Right lobe of liver (tissue), 4 donors: ENCODE measurements around the gene IL17B.

Experiments
- POLR2A ChIP-seq: fragments of 450-650 bp; IDR thresholded peaks from one replicate; pipeline ENCODE4 v1.6.1; 2017; ENCODE audit warnings: antibody characterized with exemption, mild to moderate bottlenecking
- TF ChIP-seq, protein P1 (sequence below), 4 donors: fragments of 200-600 bp in 3 of 4; fragments of 450-650 bp in 1 of 4; IDR thresholded peaks; one replicate each; pipeline versions ENCODE4 v1.5.1 to v1.8.0; 2016 to 2022; ENCODE audit warnings: antibody characterized with exemption in 4 of 4, mild to moderate bottlenecking in 2 of 4
- donor health status: DM: no; HTN: no; CAD: no.
- donor health status: DM: no; HTN: no; CAD: no.
- donor health status: DM: no; HTN: yes; CAD: no.

- TF ChIP-seq, protein P1, sequence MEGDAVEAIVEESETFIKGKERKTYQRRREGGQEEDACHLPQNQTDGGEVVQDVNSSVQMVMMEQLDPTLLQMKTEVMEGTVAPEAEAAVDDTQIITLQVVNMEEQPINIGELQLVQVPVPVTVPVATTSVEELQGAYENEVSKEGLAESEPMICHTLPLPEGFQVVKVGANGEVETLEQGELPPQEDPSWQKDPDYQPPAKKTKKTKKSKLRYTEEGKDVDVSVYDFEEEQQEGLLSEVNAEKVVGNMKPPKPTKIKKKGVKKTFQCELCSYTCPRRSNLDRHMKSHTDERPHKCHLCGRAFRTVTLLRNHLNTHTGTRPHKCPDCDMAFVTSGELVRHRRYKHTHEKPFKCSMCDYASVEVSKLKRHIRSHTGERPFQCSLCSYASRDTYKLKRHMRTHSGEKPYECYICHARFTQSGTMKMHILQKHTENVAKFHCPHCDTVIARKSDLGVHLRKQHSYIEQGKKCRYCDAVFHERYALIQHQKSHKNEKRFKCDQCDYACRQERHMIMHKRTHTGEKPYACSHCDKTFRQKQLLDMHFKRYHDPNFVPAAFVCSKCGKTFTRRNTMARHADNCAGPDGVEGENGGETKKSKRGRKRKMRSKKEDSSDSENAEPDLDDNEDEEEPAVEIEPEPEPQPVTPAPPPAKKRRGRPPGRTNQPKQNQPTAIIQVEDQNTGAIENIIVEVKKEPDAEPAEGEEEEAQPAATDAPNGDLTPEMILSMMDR (IDR thresholded peaks at IDR 0.05): peak; percentile 59 to 81 (median 77)
- no peak for TF ChIP-seq POLR2A
Measured at GRCh38 chr5:149371296-149371962, 7.7 kb downstream of the IL17B start.
